ENCODE results near the gene NEU2. TPM values are rescaled to one million over a fixed set of nuclear protein-coding genes. Genes with fewer than 3 reads are reported as not detected.

NEU2 gene
- total RNA-seq, 1 donor from 2014 or later: not detected

- no peak overlapping the region for H3K27ac ChIP-seq (replicated peaks)
- no peaks in the 10 kb centered on the region for H3K9me3 ChIP-seq (replicated peaks)
- H3K4me1 ChIP-seq: no peaks in the 10 kb centered on the region
- no peak for DNase-seq
- TF ChIP-seq CTCF (IDR thresholded peaks at IDR 0.05; ENCODE audit: borderline replicate concordance): no peak
- intact Hi-C loops (cut with micrococcal nuclease): no loop called here
- H3K27me3 ChIP-seq (ENCODE audit: low read depth): peaks cover 58% of the 10 kb centered on the region
- no peaks in the 10 kb centered on the region for H3K36me3 ChIP-seq
- no peak overlapping the region for H3K4me3 ChIP-seq
Observed at GRCh38 chr2:233007270-233007669, 25.2 kb upstream of the NEU2 start.

- no peak overlapping the region for H3K27ac ChIP-seq (replicated peaks)
- DNase-seq: no peak
- no peaks in the 10 kb centered on the region for H3K36me3 ChIP-seq
- peaks cover 58% of the 10 kb centered on the region for H3K27me3 ChIP-seq (ENCODE audit: low read depth)
- H3K4me3 ChIP-seq: no peak overlapping the region
- intact Hi-C loops (cut with micrococcal nuclease): no loop called here
- H3K4me1 ChIP-seq: no peaks in the 10 kb centered on the region
- H3K9me3 ChIP-seq (replicated peaks): no peaks in the 10 kb centered on the region
- TF ChIP-seq CTCF (IDR thresholded peaks at IDR 0.05; ENCODE audit: borderline replicate concordance): no peak
Observed at GRCh38 chr2:233007739-233008138, 24.7 kb upstream of the NEU2 start.

- intact Hi-C loops (cut with micrococcal nuclease): no loop called here
- DNase-seq: no peak
- H3K4me1 ChIP-seq: no peaks in the 10 kb centered on the region
- H3K36me3 ChIP-seq: no peaks in the 10 kb centered on the region
- no peak overlapping the region for H3K27ac ChIP-seq (replicated peaks)
- H3K27me3 ChIP-seq (ENCODE audit: low read depth): peaks cover 49% of the 10 kb centered on the region
- no peak overlapping the region for H3K4me3 ChIP-seq
- no peaks in the 10 kb centered on the region for H3K9me3 ChIP-seq (replicated peaks)
- TF ChIP-seq CTCF (IDR thresholded peaks at IDR 0.05; ENCODE audit: borderline replicate concordance): no peak
Observed at GRCh38 chr2:233009661-233010060, 22.8 kb upstream of the NEU2 start.

- TF ChIP-seq CTCF (IDR thresholded peaks at IDR 0.05; ENCODE audit: borderline replicate concordance): no peak
- intact Hi-C loops (cut with micrococcal nuclease): no loop called here
- H3K4me1 ChIP-seq: no peaks in the 10 kb centered on the region
- DNase-seq: no peak
- H3K9me3 ChIP-seq (replicated peaks): no peaks in the 10 kb centered on the region
- H3K27ac ChIP-seq (replicated peaks): no peak overlapping the region
- peaks cover 41% of the 10 kb centered on the region for H3K27me3 ChIP-seq (ENCODE audit: low read depth)
- H3K36me3 ChIP-seq: no peaks in the 10 kb centered on the region
- H3K4me3 ChIP-seq: no peak overlapping the region
Observed at GRCh38 chr2:233010569-233011267, 21.8 kb upstream of the NEU2 start.

- no peak for TF ChIP-seq CTCF (IDR thresholded peaks at IDR 0.05; ENCODE audit: borderline replicate concordance)
- Histone ChIP-seq H3K9me3 (replicated peaks) (no peaks in the 10 kb centered on the region), H3K4me3 (no peak overlapping the region), H3K4me1 (no peaks in the 10 kb centered on the region), H3K27me3 (ENCODE audit: low read depth) (peaks cover 38% of the 10 kb centered on the region), H3K36me3 (no peaks in the 10 kb centered on the region), H3K27ac (replicated peaks) (no peak overlapping the region)
- no peak for DNase-seq
- intact Hi-C loops (cut with micrococcal nuclease): no loop called here
Observed at GRCh38 chr2:233011268-233011650, 21.2 kb upstream of the NEU2 start.
